HG02798 (cell line): ENCODE data around the gene ZDHHC5.
"Not testable (repeated sequence)": the region's sequence is repeated elsewhere in the genome, so short reads cannot be mapped to it uniquely, and the experiment has no call there.

ENCODE experiments used
- ATAC-seq: cut with Tn5 transposase; IDR thresholded peaks from one replicate; pipeline ENCODE4 v1.9.1; 2021; ENCODE audit warnings: mild to moderate bottlenecking; ENCODE audit not compliant: unreplicated experiment, poor library complexity

The ZDHHC5 gene

GRCh38 chr11:57643802-57644201, 24.1 kb upstream of the ZDHHC5 start:
- no peak for ATAC-seq

GRCh38 chr11:57644748-57645688, 22.9 kb upstream of the ZDHHC5 start:
- peak; percentile 59 for ATAC-seq

GRCh38 chr11:57645689-57646085, 22.2 kb upstream of the ZDHHC5 start:
- no peak for ATAC-seq

GRCh38 chr11:57646194-57646798, 21.6 kb upstream of the ZDHHC5 start:
- ATAC-seq, result peak; percentile 41

GRCh38 chr11:57646799-57647303, 21.1 kb upstream of the ZDHHC5 start:
- ATAC-seq, result no peak

GRCh38 chr11:57647372-57647771, 20.5 kb upstream of the ZDHHC5 start:
- ATAC-seq, result no peak

GRCh38 chr11:57647960-57648800, 19.7 kb upstream of the ZDHHC5 start:
- no peak for ATAC-seq

GRCh38 chr11:57648801-57649735, 18.8 kb upstream of the ZDHHC5 start:
- ATAC-seq, result no peak

GRCh38 chr11:57649826-57650738, 17.8 kb upstream of the ZDHHC5 start, which contains the start of gene YPEL4:
Gene YPEL4, minus strand, starts transcription at chr11:57649912. Its CDS starts 2,805 bp downstream, at chr11:57647107.
- no peak for ATAC-seq

GRCh38 chr11:57650739-57651090, 17.2 kb upstream of the ZDHHC5 start:
- no peak for ATAC-seq

GRCh38 chr11:57651408-57651807, 16.5 kb upstream of the ZDHHC5 start:
- no peak for ATAC-seq

- not testable (repeated sequence) for ATAC-seq
These were observed 15.7 kb upstream of the ZDHHC5 start for GRCh38 chr11:57652230-57652629.

GRCh38 chr11:57652662-57653061, 15.3 kb upstream of the ZDHHC5 start:
- ATAC-seq, result no peak

- no peak for ATAC-seq
These were observed 14.8 kb upstream of the ZDHHC5 start for GRCh38 chr11:57653163-57653562.

- no peak for ATAC-seq
These were observed 11.1 kb upstream of the ZDHHC5 start for GRCh38 chr11:57656885-57657193.

- peak; percentile 99 for ATAC-seq
These were observed 10.5 kb upstream of the ZDHHC5 start, which contains the start of gene CLP1 for GRCh38 chr11:57657194-57658022. Gene CLP1, plus strand, starts transcription at chr11:57657762. Its CDS starts 1,715 bp downstream, at chr11:57659477.

- no peak for ATAC-seq
These were observed 9.9 kb upstream of the ZDHHC5 start for GRCh38 chr11:57658023-57658361.

GRCh38 chr11:57659669-57660068, 8.2 kb upstream of the ZDHHC5 start:
- ATAC-seq, result no peak
